ENCODE results near the gene CDHR5. TPM values are rescaled to one million over a fixed set of nuclear protein-coding genes. Genes with fewer than 3 reads are reported as not detected.
"Not testable (repeated sequence)": the region's sequence is repeated elsewhere in the genome, so short reads cannot be mapped to it uniquely, and the experiment has no call there.

The CDHR5 gene
- total RNA-seq, 3 donors from 2014 or later (not counting 1 experiment from before 2014, with no cell fraction given), result not detected

DNA sequence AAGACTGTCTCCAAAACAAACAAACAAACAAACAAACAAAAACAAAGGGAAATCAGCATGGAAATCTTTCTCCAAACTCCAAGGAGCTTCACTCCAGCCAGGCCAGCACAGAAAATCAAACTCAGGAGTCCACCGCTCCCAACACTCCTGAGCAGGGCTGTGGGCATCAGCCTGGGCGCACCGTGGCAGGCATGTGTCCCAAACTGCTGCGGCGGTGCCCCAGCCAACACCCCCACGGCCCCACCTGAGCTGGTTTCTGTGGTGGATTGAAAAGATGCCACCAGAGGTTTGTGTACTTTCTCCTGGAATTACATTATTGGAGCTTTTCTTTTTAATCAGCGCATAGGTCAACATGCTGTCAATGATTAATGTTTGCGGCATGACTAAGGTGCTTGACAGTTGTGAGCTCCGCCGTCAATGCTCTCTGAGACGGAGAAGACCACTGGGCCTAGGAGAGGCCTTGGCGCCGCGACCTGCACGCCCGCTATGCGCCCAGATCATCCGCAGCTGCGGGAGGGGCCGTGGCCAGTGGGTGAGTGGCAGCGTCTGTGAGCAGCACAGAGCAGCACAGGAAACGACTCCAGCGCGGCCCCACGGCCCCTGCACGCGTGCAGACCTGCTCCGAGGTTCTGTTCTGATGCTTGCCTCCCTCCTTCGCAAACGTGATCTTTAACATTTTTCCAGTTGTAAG, 30.4 kb upstream of the CDHR5 start:
- no peaks in the 10 kb centered on the region for H3K36me3 Mint-ChIP-seq
- ATAC-seq (no peak), DNase-seq (no peak)
- H3K9me3 Mint-ChIP-seq, result no peaks in the 10 kb centered on the region
- no peaks in the 10 kb centered on the region for H3K4me1 Mint-ChIP-seq
- no peak for TF ChIP-seq CTCF (IDR thresholded peaks at IDR 0.05)
- Histone ChIP-seq H3K4me1 (ENCODE audit: control insufficient read depth, insufficient read depth, low read length) (no peaks in the 10 kb centered on the region), H3K36me3 (ENCODE audit: control insufficient read depth, insufficient read depth, low read length) (peaks cover 14% of the 10 kb centered on the region), H3K4me3 (ENCODE audit: low read length) (no peak overlapping the region), H3K27me3 (ENCODE audit: control insufficient read depth, insufficient read depth, low read length) (no peaks in the 10 kb centered on the region), H3K27ac (ENCODE audit: low read length) (no peak overlapping the region), H3K9me3 (ENCODE audit: control insufficient read depth, insufficient read depth, low read length) (no peaks in the 10 kb centered on the region)
- WGBS (ENCODE audit: insufficient coverage), result 96% methylated on average over 30 of the region's 30 CpGs
- no peak overlapping the region for H3K4me3 Mint-ChIP-seq
- H3K27me3 Mint-ChIP-seq (ENCODE audit: low read depth in 2 of 2), result no peaks in the 10 kb centered on the region
- intact Hi-C loops (cut with micrococcal nuclease), result loop anchor here (10.0 kb wide), 1 partner anchor 70 kb away; no protein-coding TSS in a partner anchor
- H3K27ac Mint-ChIP-seq, result no peak overlapping the region

GRCh38 chr11:654444-654843, 29.7 kb upstream of the CDHR5 start:
- H3K36me3 Mint-ChIP-seq; H3K27ac Mint-ChIP-seq; H3K4me3 Mint-ChIP-seq; H3K4me1 Mint-ChIP-seq; H3K9me3 Mint-ChIP-seq; H3K4me1 ChIP-seq (ENCODE audit: control insufficient read depth, insufficient read depth, low read length); H3K27me3 ChIP-seq (ENCODE audit: control insufficient read depth, insufficient read depth, low read length); H3K4me3 ChIP-seq (ENCODE audit: low read length); H3K9me3 ChIP-seq (ENCODE audit: control insufficient read depth, insufficient read depth, low read length); H3K27ac ChIP-seq (ENCODE audit: low read length); ATAC-seq; H3K27me3 Mint-ChIP-seq (ENCODE audit: low read depth in 2 of 2); DNase-seq: not testable (repeated sequence)
- peaks cover 14% of the 10 kb centered on the region for H3K36me3 ChIP-seq (ENCODE audit: control insufficient read depth, insufficient read depth, low read length)
- intact Hi-C loops (cut with micrococcal nuclease), result loop anchor here (10.0 kb wide), 1 partner anchor 70 kb away; no protein-coding TSS in a partner anchor
- 97% methylated on average over 10 of the region's 12 CpGs for WGBS (ENCODE audit: insufficient coverage)

- H3K27ac ChIP-seq (ENCODE audit: low read length), result no peak overlapping the region
- no peak for DNase-seq
- no peak overlapping the region for H3K4me3 ChIP-seq (ENCODE audit: low read length)
- no peak for TF ChIP-seq CTCF (IDR thresholded peaks at IDR 0.05)
- H3K4me1 ChIP-seq (ENCODE audit: control insufficient read depth, insufficient read depth, low read length), result no peaks in the 10 kb centered on the region
- H3K27ac Mint-ChIP-seq, result no peak overlapping the region
- H3K27me3 Mint-ChIP-seq (ENCODE audit: low read depth in 2 of 2), result no peaks in the 10 kb centered on the region
- intact Hi-C loops (cut with micrococcal nuclease), result loop anchor here (10.0 kb wide), 1 partner anchor 71 kb away; no protein-coding TSS in a partner anchor
- H3K9me3 Mint-ChIP-seq, result no peaks in the 10 kb centered on the region
- no peaks in the 10 kb centered on the region for H3K36me3 Mint-ChIP-seq
- no peaks in the 10 kb centered on the region for H3K4me1 Mint-ChIP-seq
- H3K27me3 ChIP-seq (ENCODE audit: control insufficient read depth, insufficient read depth, low read length), result no peaks in the 10 kb centered on the region
- no peak overlapping the region for H3K4me3 Mint-ChIP-seq
- ATAC-seq, result no peak
- 91% methylated on average over 15 of the region's 15 CpGs for WGBS (ENCODE audit: insufficient coverage)
- peaks cover 13% of the 10 kb centered on the region for H3K36me3 ChIP-seq (ENCODE audit: control insufficient read depth, insufficient read depth, low read length)
- H3K9me3 ChIP-seq (ENCODE audit: control insufficient read depth, insufficient read depth, low read length), result no peaks in the 10 kb centered on the region
Measured at GRCh38 chr11:653837-654236, 29.1 kb upstream of the CDHR5 start.

DNA sequence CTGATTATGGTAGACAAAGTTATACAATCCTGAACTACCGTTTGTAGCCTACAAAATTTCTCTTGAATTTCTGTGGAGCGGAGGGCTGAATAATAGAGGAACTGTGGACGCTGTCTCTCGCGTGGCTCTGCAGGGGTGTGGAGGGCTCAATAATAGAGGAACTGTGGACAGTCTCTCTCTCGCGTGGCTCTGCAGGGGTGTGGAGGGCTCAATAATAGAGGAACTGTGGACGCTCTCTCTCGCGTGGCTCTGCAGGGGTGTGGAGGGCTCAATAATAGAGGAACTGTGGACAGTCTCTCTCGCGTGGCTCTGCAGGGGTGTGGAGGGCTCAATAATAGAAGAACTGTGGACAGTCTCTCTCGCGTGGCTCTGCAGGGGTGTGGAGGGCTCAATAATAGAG, 28.4 kb upstream of the CDHR5 start:
- intact Hi-C loops (cut with micrococcal nuclease), result loop anchor here (10.0 kb wide), 1 partner anchor 72 kb away; no protein-coding TSS in a partner anchor
- not testable (repeated sequence) for H3K9me3 Mint-ChIP-seq; H3K27ac ChIP-seq (ENCODE audit: low read length); H3K4me3 ChIP-seq (ENCODE audit: low read length); H3K36me3 ChIP-seq (ENCODE audit: control insufficient read depth, insufficient read depth, low read length); H3K4me1 ChIP-seq (ENCODE audit: control insufficient read depth, insufficient read depth, low read length); H3K4me3 Mint-ChIP-seq; DNase-seq; H3K9me3 ChIP-seq (ENCODE audit: control insufficient read depth, insufficient read depth, low read length); H3K36me3 Mint-ChIP-seq; H3K4me1 Mint-ChIP-seq; H3K27me3 ChIP-seq (ENCODE audit: control insufficient read depth, insufficient read depth, low read length); ATAC-seq; H3K27ac Mint-ChIP-seq; H3K27me3 Mint-ChIP-seq (ENCODE audit: low read depth in 2 of 2)
- 93% methylated on average over 14 of the region's 14 CpGs for WGBS (ENCODE audit: insufficient coverage)

All from natural killer cell (primary cell).